Measurements from ENCODE around the gene RND2. TPM values are rescaled to one million over a fixed set of nuclear protein-coding genes. Genes with fewer than 3 reads are reported as not detected.

The RND2 gene
- total RNA-seq, 2 experiments from 2014 or later, result not detected

DNA sequence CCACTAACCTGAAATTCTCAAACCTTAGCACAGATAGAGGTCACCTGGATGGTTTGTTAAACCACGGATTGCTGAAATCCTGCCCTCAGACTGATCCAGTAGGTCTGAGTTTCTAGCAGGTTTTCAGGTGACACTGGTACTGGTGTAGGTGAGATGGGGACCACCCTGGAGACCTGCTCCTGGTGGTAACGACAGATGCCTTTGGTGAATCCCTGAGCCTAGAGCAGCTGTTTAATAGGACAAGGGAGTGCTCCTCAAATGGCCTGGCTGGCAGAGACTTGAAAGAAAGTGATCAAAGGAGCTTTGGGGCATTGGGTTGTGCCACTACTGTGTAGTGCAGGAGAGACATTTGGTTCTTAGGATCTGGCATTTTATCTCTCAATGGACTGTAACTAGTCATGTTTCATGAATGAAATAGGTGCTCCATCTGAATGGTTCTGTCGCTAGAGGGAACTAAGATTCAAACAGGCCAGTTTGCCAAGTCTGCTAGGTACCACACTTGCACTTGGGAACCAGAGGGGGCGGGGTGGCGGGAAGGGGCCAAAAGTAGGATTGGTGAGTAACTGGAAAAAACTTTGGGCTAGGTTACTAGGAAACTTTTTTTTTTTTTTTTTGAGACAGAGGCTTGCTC lies 21.4 kb upstream of the RND2 start:
- POLR2A ChIA-PET, result interaction anchor here (3.5 kb wide), 1 partner anchor 11 kb away, joined by 13 read pairs; no protein-coding TSS in a partner anchor

GRCh38 chr17:43006639-43007551 lies 18.1 kb upstream of the RND2 start, which contains the start of gene IFI35:
Gene IFI35, plus strand, starts transcription at chr17:43006784. Its CDS starts 164 bp downstream, at chr17:43006948.
- DNase-seq (peak; percentile 93), ATAC-seq (peak; percentile 98)
- peak within 1 kb of the TSS; percentile 95 for H3K4me3 Mint-ChIP-seq
- CTCF ChIA-PET, result interaction anchor here (0.7 to 3.2 kb wide), 4 partner anchors 9 to 197 kb away, joined by 3 to 21 read pairs (median 3); partner anchors contain the start of genes RND2 and RPL27
- no peak for TF ChIP-seq CTCF (IDR thresholded peaks at IDR 0.05)
- peak within 1 kb of the TSS; percentile 99 for H3K27ac Mint-ChIP-seq
- H3K4me1 Mint-ChIP-seq (ENCODE audit: low read depth), result peaks cover 20% of the 10 kb centered on the region
- H3K36me3 Mint-ChIP-seq (ENCODE audit: low read depth), result peaks cover 31% of the 10 kb centered on the region
- intact Hi-C loops (cut with micrococcal nuclease), result no loop called here
- POLR2A ChIA-PET, result interaction anchor here (0.5 to 3.2 kb wide), 13 partner anchors 8 to 687 kb away, joined by 3 to 28 read pairs (median 4); partner anchors contain the start of genes NBR1, RND2, RPL27 and VAT1
- no peaks in the 10 kb centered on the region for H3K27me3 Mint-ChIP-seq
- no peaks in the 10 kb centered on the region for H3K9me3 Mint-ChIP-seq

More for the DNA sequence above, 21.4 kb upstream of the RND2 start:
- Mint-ChIP-seq H3K4me3 (no peak overlapping the region), H3K27ac (peak overlapping the region; percentile 67), H3K9me3 (no peaks in the 10 kb centered on the region), H3K27me3 (no peaks in the 10 kb centered on the region), H3K4me1 (ENCODE audit: low read depth) (peaks cover 26% of the 10 kb centered on the region), H3K36me3 (ENCODE audit: low read depth) (peaks cover 56% of the 10 kb centered on the region)
- no peak for DNase-seq
- ATAC-seq, result no peak
- TF ChIP-seq CTCF (IDR thresholded peaks at IDR 0.05), result no peak
- CTCF ChIA-PET, result no interaction called here
- intact Hi-C loops (cut with micrococcal nuclease), result no loop called here

DNA sequence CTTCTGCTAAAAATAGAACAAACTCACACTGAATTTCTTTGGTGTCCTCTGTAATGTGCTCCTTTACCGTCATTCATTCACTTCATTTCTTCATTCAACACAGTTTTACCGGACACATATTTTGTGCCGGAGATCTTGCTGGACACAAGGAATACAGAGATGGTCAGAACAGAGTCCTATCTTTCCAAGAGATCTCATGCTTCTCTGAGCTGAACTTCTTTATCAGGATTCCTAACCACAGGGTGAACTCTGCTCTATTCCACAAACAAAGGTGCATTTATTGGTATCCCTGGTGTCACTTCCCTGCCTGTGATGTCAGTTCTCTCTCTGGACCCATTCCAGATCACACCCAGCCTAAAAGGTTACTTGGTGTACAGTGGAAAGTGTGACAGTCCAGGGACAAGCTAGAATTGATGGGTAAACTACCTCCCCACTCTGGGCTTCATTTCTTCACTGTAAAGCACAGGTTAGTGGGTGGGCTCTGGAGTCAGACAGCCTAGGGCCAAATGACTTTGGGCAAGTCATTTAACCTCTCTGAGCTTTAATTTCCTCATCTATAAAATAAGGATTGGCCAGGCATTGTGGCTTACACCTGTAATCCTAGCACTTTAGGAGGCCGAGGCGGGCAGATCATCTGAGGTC lies 14.2 kb upstream of the RND2 start:
- ChIA-PET CTCF (interaction anchor here (1.8 to 2.7 kb wide), 2 partner anchors 13 kb away, joined by 6 to 14 read pairs; partner anchors contain the start of gene RPL27), POLR2A (interaction anchor here (1.0 to 6.4 kb wide), 6 partner anchors 8 to 304 kb away, joined by 3 to 36 read pairs (median 4); partner anchors contain the start of genes RND2 and RPL27)
- Mint-ChIP-seq H3K4me1 (ENCODE audit: low read depth) (peaks cover 11% of the 10 kb centered on the region), H3K27me3 (no peaks in the 10 kb centered on the region), H3K9me3 (no peaks in the 10 kb centered on the region), H3K27ac (peak overlapping the region; percentile 34), H3K4me3 (no peak overlapping the region), H3K36me3 (ENCODE audit: low read depth) (peaks cover 11% of the 10 kb centered on the region)
- DNase-seq, result no peak
- TF ChIP-seq CTCF (IDR thresholded peaks at IDR 0.05), result no peak
- ATAC-seq, result no peak
- intact Hi-C loops (cut with micrococcal nuclease), result loop anchor here (10.0 kb wide), 1 partner anchor 204 kb away; the partner anchor contains the start of gene TMEM106A

DNA sequence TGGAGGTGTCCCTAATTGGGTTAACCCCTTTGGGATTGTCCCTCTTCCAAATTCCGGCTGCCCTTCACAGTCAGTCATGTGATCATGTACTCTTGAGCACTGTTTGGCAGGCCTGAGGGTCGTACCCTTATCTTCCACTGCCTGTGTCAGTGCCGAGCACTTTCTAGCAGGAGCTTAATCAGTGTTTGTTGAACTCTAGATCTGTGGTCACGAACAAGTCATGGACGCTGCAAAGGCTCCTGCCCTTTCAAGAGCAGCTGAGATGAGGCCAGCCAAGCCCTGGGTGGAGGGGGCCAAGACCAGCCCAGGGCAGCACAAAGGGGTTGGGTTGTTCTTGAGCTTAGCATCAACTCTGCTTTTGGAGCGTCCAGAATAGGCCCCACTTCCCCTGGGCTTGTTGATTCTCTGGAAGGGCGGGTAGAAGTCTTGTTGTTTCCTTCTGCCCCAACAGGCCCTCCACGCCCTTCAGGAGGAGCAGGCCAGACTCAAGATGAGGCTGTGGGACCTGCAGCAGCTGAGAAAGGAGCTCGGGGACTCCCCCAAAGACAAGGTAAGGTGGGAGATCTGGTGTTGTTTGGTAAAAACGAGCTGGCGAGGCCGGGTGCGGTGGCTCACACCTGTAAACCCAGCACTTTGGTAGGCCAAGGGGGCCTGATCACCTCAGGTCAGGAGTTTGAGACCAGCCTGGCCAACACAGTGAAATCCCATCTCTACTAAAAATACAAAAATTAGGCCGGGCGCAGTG lies 13.1 kb upstream of the RND2 start:
- POLR2A ChIA-PET, result interaction anchor here (1.3 to 6.4 kb wide), 5 partner anchors 10 to 18 kb away, joined by 3 to 36 read pairs (median 10); partner anchors contain the start of genes RND2, RPL27 and VAT1
- H3K36me3 Mint-ChIP-seq (ENCODE audit: low read depth), result peaks cover 6% of the 10 kb centered on the region
- H3K27ac Mint-ChIP-seq, result no peak overlapping the region
- no peaks in the 10 kb centered on the region for H3K9me3 Mint-ChIP-seq
- no peak for TF ChIP-seq CTCF (IDR thresholded peaks at IDR 0.05)
- H3K27me3 Mint-ChIP-seq, result no peaks in the 10 kb centered on the region
- peaks cover 8% of the 10 kb centered on the region for H3K4me1 Mint-ChIP-seq (ENCODE audit: low read depth)
- CTCF ChIA-PET, result interaction anchor here (1.1 to 2.7 kb wide), 3 partner anchors 10 to 14 kb away, joined by 3 to 14 read pairs (median 6); partner anchors contain the start of gene RPL27
- intact Hi-C loops (cut with micrococcal nuclease), result loop anchor here (10.0 kb wide), 1 partner anchor 203 kb away; the partner anchor contains the start of gene TMEM106A
- no peak for DNase-seq
- no peak for ATAC-seq
- H3K4me3 Mint-ChIP-seq, result no peak overlapping the region
